Small intestine (tissue), 7 donors: ENCODE measurements around the gene MRPL28. TPM values are rescaled to one million over a fixed set of nuclear protein-coding genes. Genes with fewer than 3 reads are reported as not detected.
"Not testable (repeated sequence)": the region's sequence is repeated elsewhere in the genome, so short reads cannot be mapped to it uniquely, and the experiment has no call there.

Source experiments
- DNase-seq, 2 donors: peaks; one replicate each; pipeline versions ENCODE4 v3.0.0 to v3.0.0-alpha.2; 2013
- FAIRE-seq: peaks from 2 replicates; lab custom pipeline; 2012; peaks lifted over from hg19 to GRCh38; lab: Jason Lieb, UNC
- H3K27ac ChIP-seq, 3 donors: one replicate each; pipeline ENCODE4 v1.5.1; 2013; ENCODE audit warnings: low read length in 2 of 3, mild to moderate bottlenecking in 2 of 3, control low read depth in 1 of 3, inconsistent platforms in 1 of 3, low read depth in 1 of 3, moderate library complexity in 1 of 3
- H3K27me3 ChIP-seq, 3 donors: one replicate each; pipeline ENCODE4 v1.6.1; 2013; ENCODE audit warnings: low read length in 3 of 3, inconsistent platforms in 1 of 3; ENCODE audit not compliant: control insufficient read depth in 3 of 3, insufficient read depth in 3 of 3
- H3K36me3 ChIP-seq, 3 donors: one replicate each; pipeline ENCODE4 v1.6.1; 2013; ENCODE audit warnings: low read length in 3 of 3, inconsistent platforms in 1 of 3, low read depth in 1 of 3, mild to moderate bottlenecking in 1 of 3, moderate library complexity in 1 of 3; ENCODE audit not compliant: control insufficient read depth in 3 of 3, insufficient read depth in 2 of 3
- H3K4me1 ChIP-seq, 3 donors: one replicate each; pipeline ENCODE4 v1.6.1; 2013; ENCODE audit warnings: low read length in 2 of 3, inconsistent platforms in 1 of 3, low read depth in 1 of 3, mild to moderate bottlenecking in 1 of 3, moderate library complexity in 1 of 3; ENCODE audit not compliant: control insufficient read depth in 3 of 3, insufficient read depth in 2 of 3
- H3K4me3 ChIP-seq, 3 donors: one replicate each; pipeline ENCODE4 v1.5.1; 2013; ENCODE audit warnings: low read length in 3 of 3, control low read depth in 1 of 3, inconsistent platforms in 1 of 3, low read depth in 1 of 3, mild to moderate bottlenecking in 1 of 3, moderate library complexity in 1 of 3
- H3K9me3 ChIP-seq, 2 donors: one replicate each; pipeline ENCODE4 v1.6.1; 2013; ENCODE audit warnings: low read depth in 1 of 2, low read length in 1 of 2; ENCODE audit not compliant: control insufficient read depth in 2 of 2, insufficient read depth in 1 of 2
- WGBS, 3 donors: extraction: QIAGEN DNeasy Blood & Tissue Kit; methylation state at CpG; one replicate each; pipeline ENCODE4 v1.1.7; 2013; 5-methylcytosine and 5-hydroxymethylcytosine counted together
- polyA plus RNA-seq, 4 donors: library from polyadenylated mRNA; stranded (reverse) in 3 of 4; unstranded in 1 of 4; fragments of 200-250 nt in 3 of 4; fragments of 120-200 nt in 1 of 4; gene quantifications; one replicate each; pipeline versions ENCODE4 v1.2.1 to v1.2.3, GENCODE V29; 2013
- donor health status: healthy with polysubstance abuse.
- donor health status: control.
- donor health status: control.
- donor health status: Bipolar disorder and iron deficiency.
- donor health status: healthy.

Gene MRPL28
- polyA plus RNA-seq, 4 donors: 54.2 to 112 (median 92.1) TPM

GRCh38 chr16:333406-334094, 36.8 kb downstream of the MRPL28 start:
- DNase-seq (no peak), FAIRE-seq (no peak)
- Histone ChIP-seq H3K4me3 (no peak overlapping the region), H3K27me3 (no peaks in the 10 kb centered on the region), H3K27ac (no peak overlapping the region), H3K9me3 (no peaks in the 10 kb centered on the region), H3K36me3 (peaks cover 0 to 27% (median 0%) of the 10 kb centered on the region in 3 donors), H3K4me1 (peaks cover 3 to 37% (median 3%) of the 10 kb centered on the region in 3 donors)
- WGBS, 3 donors: 85 to 93% (median 92%) methylated on average over 6 of the region's 6 CpGs

DNA sequence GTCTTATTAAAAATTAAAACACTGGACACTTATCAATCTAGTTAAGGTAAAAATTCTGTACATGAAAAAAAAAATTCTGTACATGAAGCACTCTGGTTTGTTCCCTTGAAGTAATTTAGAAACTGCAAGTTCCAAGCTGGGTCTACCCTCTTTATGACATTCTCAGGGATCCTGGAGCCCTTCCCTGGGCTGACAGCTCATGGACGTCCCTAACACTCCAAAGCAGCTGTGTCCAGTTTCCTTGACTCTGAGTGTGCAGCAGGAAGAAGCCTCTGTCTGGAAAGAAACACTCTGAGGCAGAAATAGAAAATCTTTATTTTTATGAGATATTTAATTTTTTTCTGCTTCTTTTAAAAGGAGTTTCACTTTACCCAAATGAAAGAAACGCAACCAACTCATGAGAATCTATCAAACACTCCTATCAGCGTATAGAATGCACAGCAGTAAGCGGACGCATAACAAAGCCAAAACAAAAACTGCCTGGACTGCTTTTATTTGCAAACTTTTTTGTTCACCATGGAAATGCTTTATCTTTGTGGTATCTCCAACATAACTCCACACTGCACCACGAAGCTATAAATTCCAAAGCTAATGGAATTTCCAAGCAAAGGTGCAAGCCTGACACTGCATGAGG, 39.0 kb downstream of the MRPL28 start:
- Histone ChIP-seq H3K36me3 (peaks cover 0 to 20% (median 0%) of the 10 kb centered on the region in 3 donors), H3K27ac (peak overlapping the region in 1 of 3 donors; percentile 76), H3K4me1 (peaks cover 6 to 47% (median 6%) of the 10 kb centered on the region in 3 donors), H3K4me3 (peak overlapping the region in 1 of 3 donors; percentile 1)
- 52 to 67% (median 61%) methylated on average over 5 to 6 of the region's 6 CpGs for WGBS, 3 donors
- DNase-seq: peak in 1 of 2 donors; percentile 51
- not testable (repeated sequence) for H3K9me3 ChIP-seq, FAIRE-seq, H3K27me3 ChIP-seq

DNA sequence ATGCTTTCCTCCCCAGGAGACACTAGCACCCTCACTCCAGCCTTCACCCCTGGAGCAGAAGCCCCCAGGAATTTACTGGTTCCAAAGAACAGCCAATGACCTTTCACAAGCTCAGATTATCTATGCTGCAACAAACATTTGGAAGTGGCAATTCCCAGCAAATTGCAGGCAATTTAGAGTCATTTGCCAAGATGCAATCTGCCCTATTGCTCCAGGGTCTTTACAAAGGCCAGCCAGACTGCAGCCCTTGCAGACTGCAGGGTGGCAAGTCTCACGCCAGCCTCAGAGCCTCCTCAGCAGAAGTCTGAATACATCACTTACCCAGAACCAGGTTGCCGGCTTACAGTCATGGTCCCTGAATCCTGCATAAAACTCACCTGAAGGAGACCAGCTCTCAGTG, 39.6 kb downstream of the MRPL28 start:
- WGBS, 3 donors: 33 to 59% (median 41%) methylated on average over 2 of the region's 2 CpGs
- no peak for FAIRE-seq
- H3K27ac ChIP-seq: peak overlapping the region in 1 of 3 donors; percentile 76
- peaks cover 0 to 18% (median 0%) of the 10 kb centered on the region in 3 donors for H3K36me3 ChIP-seq
- peak in 1 of 2 donors; percentile 78 for DNase-seq
- H3K27me3 ChIP-seq: no peaks in the 10 kb centered on the region
- peaks cover 6 to 47% (median 6%) of the 10 kb centered on the region in 3 donors for H3K4me1 ChIP-seq
- no peak overlapping the region for H3K4me3 ChIP-seq
- no peaks in the 10 kb centered on the region for H3K9me3 ChIP-seq

GRCh38 chr16:325375-326145, 44.8 kb downstream of the MRPL28 start:
- Histone ChIP-seq H3K27ac (peak overlapping the region; percentile 16 to 66 (median 21)), H3K4me3 (no peak overlapping the region), H3K27me3 (no peaks in the 10 kb centered on the region), H3K4me1 (peaks cover 3 to 47% (median 9%) of the 10 kb centered on the region in 3 donors), H3K9me3 (peaks cover 0 to 9% of the 10 kb centered on the region in 2 donors), H3K36me3 (peaks cover 0 to 52% (median 0%) of the 10 kb centered on the region in 3 donors)
- DNase-seq (no peak), FAIRE-seq (no peak)
- 81 to 86% (median 83%) methylated on average over 26 to 28 of the region's 28 CpGs for WGBS, 3 donors

DNA sequence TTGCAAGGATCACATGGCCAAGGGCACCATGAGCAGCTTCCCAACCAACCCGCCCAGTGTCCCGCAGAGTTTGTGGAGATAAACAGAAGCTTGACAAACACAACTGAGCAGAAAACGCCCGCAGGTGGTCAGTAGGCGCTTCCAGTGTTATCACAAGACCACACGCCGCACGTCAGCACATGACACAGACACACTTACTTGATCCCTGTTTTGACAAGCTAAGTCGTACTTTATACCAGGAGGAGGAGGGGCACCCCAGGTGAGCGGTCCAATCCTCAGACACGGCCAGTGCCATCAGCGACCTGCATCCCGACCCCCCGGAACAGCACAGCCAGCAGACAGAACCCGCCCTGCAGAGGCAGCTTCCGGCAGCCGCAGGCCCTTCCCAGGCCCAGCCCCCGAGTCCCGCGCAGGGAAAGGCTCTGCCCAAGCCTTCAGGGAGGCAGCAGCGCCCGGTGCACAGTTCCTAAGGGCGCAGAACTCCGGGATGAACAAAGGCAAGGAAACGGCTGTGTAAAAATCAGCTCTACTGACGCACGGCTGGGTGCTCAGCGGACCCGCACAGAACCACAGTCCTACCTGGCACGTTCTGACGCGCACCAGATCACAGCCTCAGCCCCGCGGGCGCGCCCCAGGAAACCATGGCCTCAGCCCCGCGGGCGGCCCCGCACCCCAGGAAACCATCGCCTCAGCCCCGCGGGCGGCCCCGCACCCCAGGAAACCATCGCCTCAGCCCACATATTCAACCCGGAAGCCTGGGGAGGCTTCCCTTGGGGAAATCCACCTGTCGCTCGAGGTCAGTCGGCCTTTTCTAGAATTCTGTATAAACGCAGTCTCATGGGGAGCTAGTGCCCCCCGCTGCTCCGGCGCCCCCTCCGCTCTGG, 45.6 kb downstream of the MRPL28 start:
- H3K27ac ChIP-seq: peak overlapping the region; percentile 21 to 66 (median 42)
- 41 to 57% (median 45%) methylated on average over 54 to 55 of the region's 55 CpGs for WGBS, 3 donors
- peaks cover 0 to 9% of the 10 kb centered on the region in 2 donors for H3K9me3 ChIP-seq
- no peak overlapping the region for H3K4me3 ChIP-seq
- no peak for FAIRE-seq
- H3K36me3 ChIP-seq: peaks cover 0 to 52% (median 0%) of the 10 kb centered on the region in 3 donors
- no peaks in the 10 kb centered on the region for H3K27me3 ChIP-seq
- peaks cover 3 to 40% (median 9%) of the 10 kb centered on the region in 3 donors for H3K4me1 ChIP-seq
- DNase-seq: peak; percentile 55 to 69

GRCh38 chr16:324201-324450, 46.2 kb downstream of the MRPL28 start:
- H3K36me3 ChIP-seq: peaks cover 0 to 58% (median 0%) of the 10 kb centered on the region in 3 donors
- no peak for FAIRE-seq

GRCh38 chr16:322476-323143, 47.7 kb downstream of the MRPL28 start:
- Histone ChIP-seq H3K4me3 (no peak overlapping the region), H3K27ac (no peak overlapping the region), H3K36me3 (peaks cover 0 to 64% (median 2%) of the 10 kb centered on the region in 3 donors), H3K4me1 (peaks cover 0 to 26% (median 6%) of the 10 kb centered on the region in 3 donors), H3K27me3 (no peaks in the 10 kb centered on the region), H3K9me3 (peaks cover 0 to 9% of the 10 kb centered on the region in 2 donors)
- 91 to 94% (median 91%) methylated on average over 13 of the region's 13 CpGs for WGBS, 3 donors
- DNase-seq (no peak), FAIRE-seq (no peak)

More at GRCh38 chr16:324201-324450, 46.2 kb downstream of the MRPL28 start:
- 80 to 90% (median 89%) methylated on average over 17 of the region's 17 CpGs for WGBS, 3 donors
- H3K27me3 ChIP-seq: no peaks in the 10 kb centered on the region
- H3K4me1 ChIP-seq: peaks cover 3 to 40% (median 9%) of the 10 kb centered on the region in 3 donors
- H3K27ac ChIP-seq: peak overlapping the region in 1 of 3 donors; percentile 42
- no peak overlapping the region for H3K4me3 ChIP-seq
- peaks cover 0 to 9% of the 10 kb centered on the region in 2 donors for H3K9me3 ChIP-seq
- no peak for DNase-seq
